GM11168 (cell line): ENCODE measurements around the gene TACSTD2.
"Not testable (repeated sequence)": the region's sequence is repeated elsewhere in the genome, so short reads cannot be mapped to it uniquely, and the experiment has no call there.

Experiments
- in situ Hi-C: fragments of 300-500 bp; cut with MboI; formaldehyde crosslinking; loops from one replicate; pipeline ENCODE4 v1.12.0; 2022; ENCODE audit warnings: low sequenced_read_pairs; ENCODE audit not compliant: unreplicated experiment

The TACSTD2 gene

DNA sequence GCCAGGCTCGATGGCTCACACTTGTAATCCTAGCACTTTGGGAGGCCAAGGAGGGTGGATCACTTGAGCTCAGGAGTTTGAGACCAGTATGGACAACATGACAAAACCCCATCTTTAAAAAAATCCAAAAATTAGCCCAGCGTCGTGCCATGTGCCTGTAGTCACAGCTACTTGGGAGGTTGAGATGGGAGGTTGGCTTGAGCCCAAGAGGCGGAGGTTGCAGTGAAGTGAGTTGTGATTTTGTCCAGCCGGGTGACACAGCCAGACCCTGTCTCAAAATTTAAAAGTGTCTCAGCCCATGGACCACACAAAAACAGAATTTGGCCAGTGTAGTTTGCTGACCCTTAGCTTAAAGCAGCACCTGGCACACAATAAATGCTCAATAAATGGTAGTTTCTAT is 11.3 kb upstream of the TACSTD2 start:
- in situ Hi-C loops = no loop called here

DNA sequence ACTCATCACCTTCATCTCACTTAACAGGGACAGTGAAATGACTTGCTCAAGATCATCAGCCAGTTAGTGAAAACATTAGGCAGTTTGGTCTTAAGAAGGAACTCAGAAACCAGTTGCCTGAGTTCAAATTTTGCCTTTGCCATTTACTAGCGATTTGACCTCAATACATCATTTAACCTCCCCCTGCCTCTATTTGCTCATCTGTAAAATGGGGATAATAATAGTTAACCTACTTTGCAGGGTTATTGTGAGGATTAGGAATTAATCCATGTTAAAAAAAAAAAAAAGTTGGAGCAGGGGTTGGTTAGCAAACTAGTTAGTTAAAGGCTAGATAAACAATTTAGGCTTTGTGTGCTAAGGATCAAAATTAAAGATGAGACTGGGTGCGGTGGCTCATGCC is 10.6 kb upstream of the TACSTD2 start:
- in situ Hi-C loops = no loop called here

DNA sequence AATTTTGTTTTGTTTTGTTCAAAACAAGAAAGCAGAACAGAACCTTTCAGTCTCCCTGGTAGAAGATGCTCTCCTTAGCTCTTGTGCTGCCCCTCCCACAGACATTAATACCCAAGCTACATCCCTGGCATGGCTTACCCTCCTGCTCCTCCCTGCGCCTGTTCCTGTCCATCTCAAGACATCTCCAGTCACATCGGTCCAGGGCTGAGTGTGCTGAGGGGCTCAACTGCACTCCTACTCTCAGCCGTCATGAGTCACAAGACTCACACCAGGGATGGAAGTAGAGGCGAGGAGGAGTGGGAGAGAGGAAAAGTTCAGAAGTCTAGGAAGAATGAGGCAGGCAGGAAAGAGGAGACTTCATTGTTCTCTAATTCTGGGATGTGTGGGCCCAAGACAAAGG is 9.2 kb upstream of the TACSTD2 start:
- in situ Hi-C loops = no loop called here

DNA sequence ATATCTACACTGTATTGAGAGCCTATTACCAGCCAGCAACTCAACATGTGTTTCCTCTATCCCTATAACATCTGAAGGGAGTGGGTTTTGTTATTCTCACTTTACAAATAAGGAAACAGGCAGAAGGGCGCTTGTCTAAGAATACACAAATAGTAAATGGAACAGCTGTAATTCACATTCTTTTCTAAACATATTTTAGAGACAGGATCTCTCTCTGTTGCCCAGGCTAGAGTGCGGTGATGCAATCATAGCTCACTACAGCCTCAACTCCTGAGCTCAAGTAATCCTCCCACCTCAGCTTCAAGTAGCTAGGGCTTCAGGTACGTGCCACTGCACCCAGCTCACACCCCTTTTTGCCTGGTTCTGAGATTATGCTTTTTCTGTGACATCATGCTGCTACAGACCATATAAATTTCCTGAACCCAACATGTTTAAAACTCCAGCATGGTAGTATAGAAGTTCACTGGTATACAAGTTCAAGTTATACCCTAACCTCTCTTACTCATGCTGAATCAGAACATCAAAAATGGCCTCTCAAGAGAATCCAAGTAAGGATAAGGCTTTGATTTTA is 8.6 kb upstream of the TACSTD2 start:
- in situ Hi-C loops = no loop called here

DNA sequence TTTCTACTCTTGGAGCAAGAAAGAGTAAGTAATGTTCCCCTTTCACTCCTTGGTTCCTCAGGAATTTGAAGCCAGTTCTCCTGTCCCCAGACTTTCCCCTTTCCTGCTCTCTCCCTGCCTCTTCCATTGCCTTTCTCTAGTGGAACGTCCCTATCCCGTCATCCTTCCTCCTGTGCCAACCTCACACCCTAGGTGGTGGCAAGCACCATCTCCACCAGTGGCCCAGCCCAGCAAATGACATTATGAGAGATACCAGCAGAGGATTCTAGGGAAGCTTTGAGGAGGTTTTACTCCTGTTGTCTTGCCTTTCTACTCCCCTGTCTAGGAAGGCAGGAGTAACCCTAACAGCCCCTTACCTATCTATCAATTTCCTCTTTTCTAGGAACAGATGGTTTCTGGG is 8.1 kb upstream of the TACSTD2 start:
- in situ Hi-C loops = no loop called here

DNA sequence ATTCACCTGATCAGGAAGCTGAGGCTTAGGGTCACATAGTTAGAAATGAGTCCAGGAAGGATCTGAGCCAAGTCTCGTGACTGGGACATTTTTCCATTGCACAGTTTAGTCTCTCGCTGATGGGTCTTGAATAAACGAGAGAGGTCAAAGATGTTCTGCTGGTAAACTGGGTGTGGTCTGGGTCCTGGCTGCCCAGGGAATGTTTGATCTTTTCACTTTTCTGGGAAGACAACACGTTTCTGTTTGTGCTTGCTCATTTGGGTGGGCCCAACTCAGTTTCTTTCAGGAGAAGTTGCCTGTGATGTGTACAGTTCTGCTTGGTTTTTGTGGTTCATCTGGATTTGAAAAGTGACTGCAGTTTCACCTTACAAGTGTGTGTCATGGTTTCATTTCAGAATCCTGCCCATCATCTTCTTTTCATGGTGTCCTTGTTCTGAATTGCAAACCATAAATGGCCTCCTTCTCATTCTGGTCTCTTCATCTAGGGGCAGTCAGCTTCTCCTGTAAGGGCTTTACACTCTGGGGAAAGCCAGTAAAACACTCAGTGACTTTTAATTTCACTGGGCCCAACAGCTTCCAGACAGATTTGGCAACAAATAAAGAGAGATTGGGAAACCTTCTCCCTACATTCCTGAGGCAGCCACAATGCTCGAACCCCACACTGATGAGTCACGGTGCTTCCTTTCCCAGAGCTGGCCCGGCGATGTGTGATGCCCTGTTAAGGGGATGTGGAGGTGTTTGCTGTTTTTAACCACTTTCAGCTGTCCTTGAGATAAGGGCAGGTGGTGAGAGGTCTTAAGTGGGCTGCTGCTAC is 7.2 kb upstream of the TACSTD2 start:
- in situ Hi-C loops = no loop called here

DNA sequence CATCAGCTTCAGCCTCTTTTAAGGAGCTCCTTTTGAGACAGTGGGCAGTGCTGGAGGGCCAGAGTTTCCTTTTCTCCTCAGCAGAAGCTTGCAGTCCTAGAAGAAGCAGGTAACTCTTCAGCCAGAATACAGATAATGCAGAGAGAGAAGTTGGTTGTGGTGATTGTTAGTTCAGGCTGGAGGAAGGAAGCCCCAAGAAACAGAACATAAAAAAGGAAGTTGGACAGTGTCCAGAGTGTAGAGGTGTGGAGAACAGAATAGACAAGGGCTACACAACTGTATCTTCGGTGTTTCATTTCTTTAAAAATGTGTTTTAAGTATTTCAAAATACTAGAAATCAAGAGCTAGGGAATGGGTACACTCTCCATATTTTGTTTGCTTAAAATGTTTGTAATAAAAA is 6.4 kb upstream of the TACSTD2 start:
- in situ Hi-C loops = no loop called here

DNA sequence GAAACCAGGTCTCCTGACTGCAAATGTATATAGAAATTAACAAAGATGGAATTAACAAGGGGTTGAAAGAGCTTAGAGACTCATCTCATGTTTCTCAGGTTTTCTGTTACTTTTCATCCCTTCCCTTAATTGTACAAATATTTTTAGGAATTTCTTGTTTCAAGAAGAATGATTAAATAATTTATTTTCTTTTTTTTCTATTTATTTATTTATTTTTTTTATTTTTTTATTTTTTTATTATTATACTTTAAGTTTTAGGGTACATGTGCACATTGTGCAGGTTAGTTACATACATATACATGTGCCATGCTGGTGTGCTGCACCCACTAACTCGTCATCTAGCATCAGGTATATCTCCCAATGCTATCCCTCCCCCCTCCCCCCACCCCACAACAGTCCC is 5.1 kb upstream of the TACSTD2 start:
- in situ Hi-C loops = not testable (repeated sequence)

DNA sequence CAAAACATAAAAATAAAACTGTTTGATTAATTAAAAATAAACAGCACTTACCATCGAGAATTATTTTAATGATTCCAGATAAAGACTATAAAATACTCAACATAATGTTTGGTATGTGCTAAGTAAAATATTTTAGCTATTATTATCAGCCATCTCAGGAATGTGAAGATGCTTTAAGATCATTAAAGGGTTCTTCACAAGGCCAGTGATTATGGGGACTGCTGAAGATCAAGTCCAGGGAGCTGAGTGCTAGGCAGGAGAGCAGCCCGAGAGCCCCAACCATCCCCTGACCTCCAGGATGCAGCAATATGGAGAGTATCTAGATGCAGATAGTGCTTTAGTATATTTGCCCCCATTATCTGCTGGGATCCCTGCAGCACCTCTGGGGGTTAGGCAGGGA is 4.6 kb upstream of the TACSTD2 start:
- in situ Hi-C loops = no loop called here

DNA sequence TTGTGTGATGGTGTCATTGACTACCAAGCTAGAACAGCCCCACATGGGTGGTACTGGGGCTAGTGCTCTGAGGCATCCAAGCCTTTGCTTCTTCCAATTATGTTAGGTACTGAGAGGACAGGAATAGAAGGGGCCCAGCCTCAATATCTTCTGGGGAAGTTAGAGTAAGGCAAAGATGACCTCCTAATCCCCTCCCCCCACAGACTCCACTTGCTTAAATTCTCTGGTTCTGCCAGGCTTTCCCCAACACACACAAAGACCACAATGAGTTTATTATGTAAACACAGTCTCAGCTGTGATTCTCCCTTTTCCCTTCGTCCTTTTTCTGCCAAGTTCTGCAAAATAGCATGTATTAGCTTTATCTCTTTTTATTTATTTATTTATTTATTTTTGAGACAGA is 3.1 kb upstream of the TACSTD2 start:
- in situ Hi-C loops = no loop called here

DNA sequence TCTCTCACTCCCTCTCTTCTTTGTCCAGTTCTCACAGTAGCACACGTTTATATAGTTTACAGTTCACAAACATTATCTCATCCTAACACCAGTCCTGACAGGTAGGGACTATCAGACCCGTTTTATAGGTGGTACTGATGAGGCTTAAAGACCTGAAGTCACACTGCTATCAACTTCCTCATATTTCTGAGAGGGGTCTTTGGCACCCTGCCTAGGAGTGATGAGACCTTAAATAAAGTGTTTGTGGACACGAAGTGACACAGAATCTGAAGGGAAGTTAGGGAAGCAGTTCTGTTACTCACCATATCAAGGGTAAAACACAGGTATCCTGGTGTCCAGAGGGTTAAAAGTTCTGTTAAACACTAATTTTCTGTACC is 590 bp upstream of the TACSTD2 start:
- in situ Hi-C loops = no loop called here

DNA sequence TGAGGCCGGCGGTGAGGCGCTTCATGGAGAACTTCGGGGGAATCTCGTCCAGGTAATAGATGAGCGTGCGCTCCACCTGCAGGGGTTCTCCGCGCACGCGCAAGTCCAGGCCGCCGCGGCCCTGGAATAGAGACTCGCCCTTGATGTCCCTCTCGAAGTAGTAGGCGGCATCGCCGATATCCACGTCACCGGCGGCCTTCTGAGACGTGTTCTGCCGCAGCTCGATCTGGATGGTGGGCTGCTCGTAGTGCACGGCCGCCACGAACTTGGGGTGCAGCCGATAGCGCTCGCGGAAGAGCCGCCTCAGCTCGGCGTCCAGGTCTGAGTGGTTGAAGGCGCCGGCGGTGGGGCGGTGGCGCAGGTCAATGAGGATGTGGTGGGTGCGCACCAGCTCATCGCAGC is 726 bp downstream of the TACSTD2 start:
- in situ Hi-C loops = no loop called here

DNA sequence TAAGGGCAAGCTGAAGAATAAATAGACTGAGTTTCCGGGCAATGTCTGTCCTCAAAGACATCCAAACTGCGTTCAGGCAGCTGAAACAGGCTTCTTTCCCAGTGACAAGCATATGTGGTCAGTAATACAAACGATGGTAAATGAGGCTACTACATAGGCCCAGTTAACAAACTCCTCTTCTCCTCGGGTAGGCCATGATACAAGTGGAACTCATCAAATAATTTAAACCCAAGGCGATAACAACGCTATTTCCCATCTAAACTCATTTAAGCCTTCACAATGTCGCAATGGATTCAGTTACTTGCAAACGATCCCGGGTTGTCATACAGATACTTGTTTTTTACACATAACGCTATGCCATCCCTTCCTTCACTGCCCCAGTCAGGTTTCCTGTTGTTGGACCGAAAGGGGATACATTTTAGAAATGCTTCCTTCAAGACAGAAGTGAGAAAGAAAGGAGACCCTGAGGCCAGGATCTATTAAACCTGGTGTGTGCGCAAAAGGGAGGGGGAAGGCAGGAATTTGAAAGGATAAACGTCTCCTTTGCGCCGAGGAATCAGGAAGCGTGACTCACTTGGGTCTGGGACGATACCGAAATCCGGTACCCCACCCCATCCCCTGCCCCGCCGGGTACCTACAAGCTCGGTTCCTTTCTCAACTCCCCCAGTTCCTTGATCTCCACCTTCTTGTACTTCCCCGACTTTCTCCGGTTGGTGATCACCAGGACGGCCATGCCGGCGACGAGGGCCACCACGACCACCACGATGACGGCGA is 1.3 kb downstream of the TACSTD2 start:
- in situ Hi-C loops = no loop called here

DNA sequence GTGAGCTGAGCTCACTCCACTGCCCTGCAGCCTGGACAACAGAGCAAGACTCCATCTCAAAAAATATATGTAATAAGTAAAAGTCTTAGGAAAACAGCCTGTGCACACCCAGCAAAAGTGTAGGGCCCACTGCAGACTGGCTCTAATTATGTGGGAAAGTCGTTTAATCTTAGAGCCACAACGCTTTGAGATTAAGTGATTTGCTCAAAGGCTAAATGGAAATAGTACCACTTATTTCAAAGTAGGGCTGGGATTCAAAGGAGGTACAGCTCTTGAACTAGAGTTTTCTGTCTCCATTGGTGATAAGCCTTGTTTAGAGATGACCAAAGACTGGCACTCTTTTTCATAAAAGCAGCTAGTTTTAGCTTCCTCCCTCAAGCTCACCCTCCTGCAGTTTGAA is 2.2 kb downstream of the TACSTD2 start:
- in situ Hi-C loops = no loop called here

DNA sequence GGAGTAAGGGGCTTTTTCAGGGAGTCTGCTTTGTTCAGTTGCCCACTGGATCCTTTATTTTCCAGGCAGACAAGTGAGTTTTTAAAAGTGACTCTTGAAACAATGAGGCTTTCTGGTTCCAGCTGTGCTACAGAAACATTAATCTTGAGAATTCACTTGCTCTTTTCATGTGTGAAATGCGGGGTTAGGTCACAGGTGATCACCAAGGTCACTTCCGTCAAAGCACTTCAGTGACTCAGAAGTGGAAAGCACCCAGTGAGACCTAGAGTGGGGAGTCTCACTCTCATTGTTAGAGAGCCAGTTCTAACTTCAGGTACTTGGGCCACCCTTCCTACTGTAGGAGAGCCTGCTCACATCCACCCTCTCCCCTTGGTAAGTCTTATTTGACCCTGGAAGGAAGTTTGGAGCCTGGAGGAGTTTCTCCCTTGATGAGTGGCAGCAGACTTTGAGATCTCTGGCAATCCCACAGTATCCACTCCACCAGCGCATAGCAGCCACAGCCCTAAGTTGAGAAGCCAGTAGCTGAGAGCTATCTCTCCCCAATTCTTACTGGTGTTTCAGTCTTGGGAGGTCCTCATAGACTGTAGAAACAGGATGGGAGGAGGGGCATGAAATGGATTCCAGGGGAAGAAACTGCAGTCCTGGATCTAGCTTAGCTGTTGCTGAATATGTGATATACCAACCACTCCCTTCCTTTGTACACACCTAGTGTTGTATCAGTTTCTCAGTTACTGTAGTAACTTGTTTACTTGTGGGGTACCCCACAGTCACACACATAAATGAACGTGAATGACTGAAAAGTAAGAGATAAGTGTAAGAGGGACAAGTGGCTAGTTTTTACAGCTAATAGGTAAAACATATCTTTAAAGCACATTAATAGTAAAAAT is 3.1 kb downstream of the TACSTD2 start:
- in situ Hi-C loops = no loop called here

DNA sequence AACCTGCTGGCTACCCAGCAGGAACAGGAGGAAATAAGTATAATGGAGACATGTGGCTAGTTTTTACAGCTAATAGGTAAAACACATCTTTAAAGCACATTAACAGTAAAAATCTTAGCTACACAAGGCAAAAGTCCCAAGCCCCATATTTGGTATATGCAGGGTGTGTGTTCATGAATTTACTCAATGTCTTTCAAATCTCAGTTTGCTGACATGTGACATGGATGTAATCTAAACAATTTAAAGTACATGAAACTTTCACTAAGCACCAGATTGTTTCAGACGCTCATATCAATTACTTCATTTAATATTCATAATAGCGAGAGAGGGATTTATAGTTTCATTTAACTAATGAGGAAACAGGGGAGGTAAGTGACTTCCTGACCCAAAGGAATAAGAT is 3.9 kb downstream of the TACSTD2 start:
- in situ Hi-C loops = no loop called here

DNA sequence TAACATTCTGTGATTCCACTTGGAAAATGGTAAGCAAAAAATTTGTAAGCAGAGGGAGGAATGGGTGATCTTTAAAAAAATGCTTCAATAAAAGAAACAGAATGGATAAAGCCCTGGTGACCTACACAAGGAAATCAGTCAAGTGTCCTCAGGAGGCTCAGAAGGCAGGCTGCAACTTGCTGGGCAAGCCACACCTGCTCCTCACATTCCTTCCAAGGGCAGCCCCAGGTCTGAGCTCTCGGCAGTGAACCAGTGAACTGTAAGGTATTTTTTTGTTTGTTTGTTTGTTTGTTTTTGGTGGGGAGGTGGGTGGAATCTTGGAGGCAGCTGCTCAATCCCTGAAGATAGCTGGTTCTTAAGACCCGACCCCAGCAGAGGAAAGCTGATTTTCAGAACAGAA is 4.4 kb downstream of the TACSTD2 start:
- in situ Hi-C loops = no loop called here

DNA sequence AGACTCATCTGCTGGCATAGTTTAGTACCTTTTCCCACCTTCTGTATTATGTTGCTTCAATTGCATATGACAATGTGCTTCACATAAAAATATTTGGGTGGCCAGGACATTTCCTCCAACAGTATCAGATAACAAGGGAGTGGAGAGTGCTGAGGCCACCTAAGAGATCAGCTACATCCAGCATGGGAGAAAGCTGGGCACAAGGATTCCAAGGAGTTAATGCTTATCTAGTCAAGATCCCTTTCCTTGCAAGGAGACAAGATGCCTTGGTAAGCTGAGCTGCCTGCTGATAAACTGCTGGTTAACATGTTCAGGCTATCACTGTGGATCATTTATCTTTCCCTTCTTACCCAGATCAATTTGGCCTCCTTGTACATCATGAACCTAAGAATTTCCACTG is 5.4 kb downstream of the TACSTD2 start:
- in situ Hi-C loops = no loop called here

DNA sequence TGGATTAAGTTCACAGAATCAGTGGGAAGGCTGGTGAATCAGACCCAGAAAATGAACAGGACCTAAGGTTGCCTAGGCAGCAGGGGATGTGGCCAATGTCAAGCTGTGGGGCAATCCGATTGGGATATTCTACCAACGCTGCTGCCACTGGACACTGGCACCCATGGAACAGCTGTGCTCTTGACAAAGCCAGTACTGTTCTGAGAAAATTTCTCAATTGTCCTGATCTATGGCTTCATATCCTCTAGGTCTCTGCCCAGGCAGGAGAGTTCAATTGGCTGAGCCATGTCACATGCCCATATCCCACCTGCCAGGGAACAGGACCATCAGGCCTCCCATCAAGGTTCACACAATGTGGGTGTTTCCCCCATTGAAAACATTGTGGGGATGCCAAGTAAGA is 6.2 kb downstream of the TACSTD2 start:
- in situ Hi-C loops = no loop called here

DNA sequence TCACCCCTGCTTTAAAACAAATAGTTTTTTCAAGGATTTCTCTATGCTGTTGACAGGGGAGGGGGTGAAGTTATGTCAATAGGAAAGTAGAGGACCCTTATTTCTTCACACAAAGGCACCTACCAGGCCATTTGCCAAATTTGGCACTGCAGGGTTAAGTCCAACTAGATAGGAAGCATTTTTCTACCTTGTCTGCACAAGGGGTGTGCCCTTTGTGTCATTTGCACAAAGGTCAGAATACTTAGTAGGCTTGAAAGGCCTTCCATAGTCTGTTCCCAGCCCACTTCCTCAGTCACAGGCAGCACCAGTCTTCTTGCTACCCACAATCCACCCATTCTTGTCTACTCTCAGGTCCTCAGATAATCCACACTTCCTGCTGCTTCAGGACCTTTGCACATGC is 7.0 kb downstream of the TACSTD2 start:
- in situ Hi-C loops = no loop called here

DNA sequence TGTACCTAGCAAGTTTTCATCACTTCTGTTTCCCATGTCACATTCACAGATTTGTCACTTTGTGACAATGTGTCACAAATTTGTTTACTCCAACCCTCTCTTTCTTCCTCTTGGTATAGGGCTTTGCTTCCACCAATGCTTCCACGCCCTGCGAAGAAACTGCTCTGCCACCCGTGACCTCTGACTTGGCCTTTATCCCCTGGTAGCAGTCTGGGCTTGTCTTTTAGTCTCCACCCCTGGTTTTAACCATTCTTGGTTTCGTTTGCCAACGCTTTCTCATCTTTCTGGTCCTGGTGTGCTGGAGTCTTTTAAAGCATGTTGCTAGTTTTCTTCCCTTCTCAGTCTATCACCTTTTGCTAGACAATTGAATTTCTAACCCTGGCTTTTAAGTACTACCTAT is 8.1 kb downstream of the TACSTD2 start:
- in situ Hi-C loops = no loop called here
